MM.1S (cell line): ENCODE data around the gene CCDC179.

Experiments used
- CTCF ChIP-seq: fragments of 300-600 bp; sonication (generic); IDR thresholded peaks from 2 replicates; pipeline ENCODE4 v1.5.1; 2016; ENCODE audit warnings: antibody characterized with exemption, low read length, mixed read lengths
- EZH2 ChIP-seq: fragments of 300-600 bp; sonication (generic); optimal IDR thresholded peaks from 2 replicates; pipeline ENCODE3; 2017; ENCODE audit warnings: low read depth, mild to moderate bottlenecking, antibody characterized with exemption, low read length, mixed read lengths
- EZH2phosphoT487 ChIP-seq: fragments of 300-600 bp; sonication (generic); IDR thresholded peaks from 2 replicates; pipeline ENCODE4 v1.6.1; 2018; ENCODE audit warnings: antibody characterized with exemption, low read length

- no peak for TF ChIP-seq EZH2
- no peak for TF ChIP-seq CTCF
- TF ChIP-seq EZH2phosphoT487 = no peak
These were observed 23.9 kb upstream of the CCDC179 start for GRCh38 chr11:22884217-22884616.
